GM12878 (cell line): Measurements from ENCODE around the gene GMPPB.

Experiments used
- POLR2AphosphoS2 ChIP-seq: IDR thresholded peaks from 2 replicates; pipeline ENCODE4 v1.6.1; 2011; ENCODE audit warnings: low read depth, mild to moderate bottlenecking, low read length, improper control_type of control experiment, moderate library complexity
- POLR2AphosphoS5 ChIP-seq: IDR thresholded peaks from 2 replicates; pipeline ENCODE4 v1.6.1; 2011; ENCODE audit warnings: mild to moderate bottlenecking, low read length, inconsistent platforms
- REST ChIP-seq: IDR thresholded peaks from 2 replicates; pipeline ENCODE4 v1.6.1; 2012; ENCODE audit warnings: mild to moderate bottlenecking, low read depth, low read length
- SMC3 ChIP-seq: IDR thresholded peaks from 2 replicates; pipeline ENCODE4 v1.6.1; 2011; ENCODE audit warnings: low read length, improper control_type of control experiment, borderline replicate concordance
- SP1 ChIP-seq: IDR thresholded peaks from one replicate; pipeline ENCODE4 v1.6.1; 2011; ENCODE audit warnings: low read depth, low read length
- YY1 ChIP-seq: IDR thresholded peaks from 2 replicates; pipeline ENCODE4 v1.6.1; 2011; ENCODE audit warnings: low read depth, mild to moderate bottlenecking, low read length

GRCh38 chr3:49720855-49721595, 2.7 kb downstream of the GMPPB start:
- TF ChIP-seq YY1 (no peak), SP1 (no peak), REST (no peak), SMC3 (no peak), POLR2AphosphoS5 (peak; percentile 63; the same call in 1 of the 2 replicates), POLR2AphosphoS2 (no peak; the same call in 1 of the 2 replicates)
